Mucosa of gallbladder (tissue), 1 donor: ENCODE results near the gene AKR1A1. TPM values are rescaled to one million over a fixed set of nuclear protein-coding genes. Genes with fewer than 3 reads are reported as not detected.
"Not testable (repeated sequence)": the region's sequence is repeated elsewhere in the genome, so short reads cannot be mapped to it uniquely, and the experiment has no call there.

Experiments
- DNase-seq: peaks from one replicate; pipeline ENCODE4 v3.0.0-alpha.2; 2020; ENCODE audit warnings: low spot score
- total RNA-seq: library from RNA; stranded (reverse); gene quantifications from one replicate; pipeline ENCODE4 v1.2.1, GENCODE V29; 2021
- donor health status: DM: no; HTN: no; CAD: no.

The AKR1A1 gene
- total RNA-seq, 1 donor from 2014 or later = 175 TPM

GRCh38 chr1:45523516-45523915 is 27.1 kb upstream of the AKR1A1 start:
- not testable (repeated sequence) for DNase-seq

- not testable (repeated sequence) for DNase-seq
Measured at GRCh38 chr1:45523975-45524374, 26.7 kb upstream of the AKR1A1 start.

DNA sequence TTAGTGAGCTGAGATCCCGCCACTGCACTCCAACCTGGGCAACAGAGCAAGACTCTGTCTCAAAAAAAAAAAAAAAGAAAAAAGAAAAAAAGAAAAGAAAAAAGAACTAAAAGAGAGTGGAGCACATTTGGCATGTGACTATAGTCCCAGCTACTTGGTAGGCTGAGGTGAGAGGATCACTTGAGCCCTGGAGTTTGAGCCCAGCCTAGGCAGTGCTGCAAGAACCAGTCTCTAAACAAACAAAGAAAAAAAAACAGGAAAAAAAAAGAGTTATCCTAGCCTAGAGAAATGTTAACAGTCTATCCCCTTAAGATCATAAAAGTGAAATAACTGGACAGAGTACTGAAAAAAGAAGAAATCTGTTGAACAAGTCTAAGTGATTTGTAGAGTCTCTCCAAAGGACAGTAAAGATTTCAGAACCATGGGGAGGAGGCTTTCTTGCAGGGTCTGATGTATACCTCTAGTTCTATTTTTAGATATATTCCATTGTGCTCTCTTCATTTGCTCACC is 24.4 kb upstream of the AKR1A1 start:
- DNase-seq = no peak

GRCh38 chr1:45530632-45531135 is 19.9 kb upstream of the AKR1A1 start:
- no peak for DNase-seq

DNA sequence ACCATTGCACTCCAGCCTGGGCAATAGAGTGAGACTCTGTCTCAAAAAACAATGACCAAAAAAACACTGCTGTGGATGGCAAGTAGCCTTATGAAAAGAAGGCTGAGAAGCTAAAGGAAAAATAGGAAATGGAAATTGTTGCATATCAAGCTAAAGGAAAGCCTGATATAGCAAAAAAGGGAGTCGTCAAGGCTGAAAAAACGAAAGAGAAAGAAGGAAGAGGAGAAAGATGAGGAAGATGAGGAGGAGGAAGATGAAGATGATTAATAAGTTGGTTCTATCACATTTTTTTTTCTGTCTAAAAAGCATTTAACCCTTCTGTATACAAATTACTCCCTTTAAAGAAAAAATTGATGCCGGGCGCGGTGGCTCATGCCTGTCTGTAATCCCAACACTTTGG is 18.8 kb upstream of the AKR1A1 start:
- DNase-seq = no peak

- no peak for DNase-seq
Measured at GRCh38 chr1:45535988-45536766, 14.4 kb upstream of the AKR1A1 start.

DNA sequence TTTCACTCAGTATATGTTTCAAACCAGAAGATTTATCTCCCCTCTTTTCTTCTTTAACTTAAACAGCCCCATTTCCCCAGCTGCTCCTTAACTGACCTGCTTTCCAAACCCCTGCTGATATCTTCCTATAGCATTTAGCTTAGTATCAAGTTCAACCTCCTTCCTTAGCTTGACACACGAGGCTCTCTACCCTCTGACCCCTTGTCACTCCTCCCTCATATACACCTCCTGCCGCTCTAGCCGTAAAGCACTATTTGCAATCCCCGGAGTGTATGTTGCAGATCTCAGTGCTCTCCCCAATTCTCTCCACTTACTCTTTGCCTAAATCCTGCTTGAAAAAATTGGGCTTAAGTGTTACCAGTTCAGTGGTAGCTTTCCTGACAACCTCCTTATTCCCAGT is 13.7 kb upstream of the AKR1A1 start:
- DNase-seq = no peak

DNA sequence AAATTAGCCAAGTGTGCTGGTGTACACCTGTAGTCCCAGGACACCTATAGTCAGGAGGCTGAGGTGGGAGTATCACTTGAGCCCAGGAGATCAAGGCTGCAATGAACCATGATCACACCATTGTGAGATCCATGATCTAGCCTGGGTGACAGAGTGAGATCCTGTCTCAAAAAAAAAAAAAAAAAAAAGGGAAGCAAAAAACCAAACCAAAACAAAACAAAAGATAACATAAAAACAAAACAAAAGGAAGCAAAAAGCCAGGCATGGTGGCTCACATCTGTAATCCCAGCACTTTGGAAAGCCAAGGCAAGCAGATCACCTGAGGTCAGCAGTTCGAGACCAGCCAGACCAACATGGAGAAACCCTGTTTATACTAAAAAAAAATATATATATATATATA is 9.4 kb upstream of the AKR1A1 start:
- no peak for DNase-seq

DNA sequence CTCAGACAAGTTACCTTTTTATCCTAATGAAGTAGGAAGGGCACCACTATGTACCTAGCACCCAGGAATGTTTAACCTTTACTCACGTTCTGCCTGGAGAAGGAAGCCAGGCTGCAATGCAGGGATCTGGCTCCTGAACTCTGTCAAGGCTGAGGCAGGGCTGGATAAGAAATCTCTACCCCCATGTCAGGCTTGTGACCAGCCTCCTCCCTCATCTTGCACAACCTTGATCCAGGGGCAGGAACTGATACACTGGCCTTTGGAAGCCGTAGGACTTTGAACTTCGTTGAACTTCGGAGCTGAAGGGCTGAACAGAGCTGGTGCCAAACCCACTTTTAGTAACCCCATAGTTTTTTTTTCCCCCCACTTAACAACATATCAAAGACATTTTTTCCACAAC is 8.0 kb upstream of the AKR1A1 start:
- peak; percentile 79 for DNase-seq

- DNase-seq = peak; percentile 59
Measured at GRCh38 chr1:45543581-45544417, 6.8 kb upstream of the AKR1A1 start.

GRCh38 chr1:45544530-45544929 is 6.1 kb upstream of the AKR1A1 start:
- no peak for DNase-seq

- DNase-seq = no peak
Measured at GRCh38 chr1:45545019-45545493, 5.6 kb upstream of the AKR1A1 start.

DNA sequence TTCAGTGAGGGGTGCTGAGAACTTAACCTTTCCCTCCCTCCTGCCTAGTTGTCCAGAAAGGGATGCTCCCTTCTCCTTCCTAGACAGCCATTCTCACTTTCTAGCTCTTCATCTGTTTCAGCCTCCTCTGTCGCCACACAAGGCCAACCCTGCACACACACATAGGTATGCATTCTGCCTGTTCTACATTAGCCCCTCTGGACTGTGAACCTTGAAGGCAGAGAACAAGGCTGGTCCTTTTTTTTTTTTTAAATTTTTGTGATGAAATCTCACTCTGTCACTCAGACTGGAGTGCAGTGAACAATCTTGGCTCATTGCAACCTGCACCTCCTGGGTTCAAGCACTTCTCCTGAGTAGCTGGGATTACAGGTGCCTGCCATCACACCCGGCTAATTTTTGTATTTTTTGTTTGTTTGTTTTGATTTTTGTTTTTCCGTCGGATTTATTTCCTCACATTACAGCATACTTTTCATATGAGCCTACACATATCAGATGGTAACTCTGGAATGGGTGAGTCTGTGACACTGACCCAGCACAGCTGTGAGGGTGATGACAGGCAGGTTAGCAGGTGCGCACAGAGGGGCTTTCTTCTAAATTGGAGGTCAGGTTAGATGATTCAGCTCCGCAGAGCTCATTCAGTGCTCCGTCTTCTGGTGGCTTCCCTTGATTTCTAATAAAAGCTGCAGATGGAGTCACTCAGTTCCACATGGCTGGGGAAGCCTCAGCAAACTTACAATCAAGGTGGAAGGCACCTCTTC is 4.9 kb upstream of the AKR1A1 start:
- DNase-seq = no peak

GRCh38 chr1:45551684-45552083 is 1.1 kb downstream of the AKR1A1 start:
- no peak for DNase-seq

- peak; percentile 44 for DNase-seq
Measured at GRCh38 chr1:45552331-45552730, 1.7 kb downstream of the AKR1A1 start.

DNA sequence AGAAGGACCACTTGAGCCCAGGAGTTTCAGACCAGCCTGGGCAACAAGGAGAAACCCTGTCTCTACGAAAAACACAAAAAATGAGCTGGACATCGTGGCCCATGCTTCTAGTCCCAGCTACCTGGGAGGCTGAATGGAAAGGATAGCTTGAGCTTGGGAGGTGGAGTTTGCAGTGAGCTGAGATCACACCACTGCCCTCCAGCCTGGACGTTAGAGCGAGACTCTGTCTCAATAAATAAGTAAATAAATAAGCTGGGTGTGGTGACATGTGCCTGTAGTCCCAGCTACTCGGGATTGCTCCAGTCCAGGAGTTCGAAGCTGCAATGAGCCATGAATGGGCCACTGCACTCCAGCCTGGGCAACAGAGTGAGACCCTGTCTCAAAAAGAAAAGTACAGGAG is 3.6 kb downstream of the AKR1A1 start:
- no peak for DNase-seq

- peak; percentile 27 for DNase-seq
Measured at GRCh38 chr1:45557422-45557944, 6.9 kb downstream of the AKR1A1 start.

- DNase-seq = no peak
Measured at GRCh38 chr1:45563843-45564242, 13.2 kb downstream of the AKR1A1 start.

DNA sequence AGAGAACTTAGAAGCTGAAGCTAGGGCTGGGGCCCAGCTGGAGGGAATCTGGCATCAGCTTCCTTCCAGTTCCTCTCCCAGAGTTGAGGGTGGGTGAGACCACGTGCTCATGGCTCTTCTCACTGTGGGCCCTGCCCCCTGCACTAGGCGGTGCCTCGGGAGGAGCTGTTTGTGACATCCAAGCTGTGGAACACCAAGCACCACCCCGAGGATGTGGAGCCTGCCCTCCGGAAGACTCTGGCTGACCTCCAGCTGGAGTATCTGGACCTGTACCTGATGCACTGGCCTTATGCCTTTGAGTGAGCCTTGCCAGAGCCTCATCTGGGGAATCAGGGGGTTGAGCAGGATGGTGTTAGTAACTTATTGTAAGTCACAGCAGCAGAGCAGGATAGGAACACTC is 16.1 kb downstream of the AKR1A1 start:
- no peak for DNase-seq

DNA sequence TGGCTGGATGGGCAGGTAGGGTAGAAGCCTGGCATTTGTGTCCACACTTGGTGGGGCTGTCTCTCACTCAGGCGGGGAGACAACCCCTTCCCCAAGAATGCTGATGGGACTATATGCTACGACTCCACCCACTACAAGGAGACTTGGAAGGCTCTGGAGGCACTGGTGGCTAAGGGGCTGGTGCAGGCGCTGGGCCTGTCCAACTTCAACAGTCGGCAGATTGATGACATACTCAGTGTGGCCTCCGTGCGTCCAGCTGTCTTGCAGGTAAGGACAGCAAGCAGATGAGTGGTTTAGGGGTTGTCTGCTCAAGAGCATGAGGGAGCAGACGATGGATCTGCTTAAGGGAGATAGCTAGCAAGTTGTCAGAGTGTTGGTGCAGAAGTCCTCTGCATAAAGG is 17.3 kb downstream of the AKR1A1 start:
- no peak for DNase-seq

GRCh38 chr1:45568421-45568820 is 17.8 kb downstream of the AKR1A1 start:
- DNase-seq = no peak

DNA sequence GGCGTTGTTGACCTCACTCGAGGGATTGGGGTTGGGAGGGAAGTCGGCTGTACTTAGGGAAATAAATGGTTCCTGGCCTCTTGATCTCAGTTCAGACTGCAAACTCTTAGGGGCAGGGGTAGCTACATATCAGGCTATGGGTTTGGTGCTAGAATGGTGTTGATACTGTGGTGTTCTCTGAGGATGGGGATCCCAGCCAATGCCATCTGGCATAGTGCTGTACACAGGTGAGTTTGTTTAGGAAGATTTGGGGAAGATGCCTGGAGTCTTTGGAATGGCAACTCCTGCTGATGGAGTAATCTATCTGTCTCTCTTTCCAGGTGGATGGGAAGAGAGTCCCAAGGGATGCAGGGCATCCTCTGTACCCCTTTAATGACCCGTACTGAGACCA is 18.9 kb downstream of the AKR1A1 start:
- DNase-seq = no peak
